Sigmoid colon (tissue), 4 donors: Measurements from ENCODE around the gene KBTBD6.

Source experiments
- EP300 ChIP-seq, 4 donors: sonication (generic); formaldehyde crosslinking; IDR thresholded peaks; one replicate each; pipeline ENCODE4 v1.6.1; 2017; ENCODE audit warnings: antibody characterized with exemption in 4 of 4
- POLR2A ChIP-seq, 2 donors: fragments of 450-650 bp; IDR thresholded peaks; one replicate each; pipeline ENCODE4 v1.6.1; 2016; ENCODE audit warnings: antibody characterized with exemption in 2 of 2, mild to moderate bottlenecking in 2 of 2, moderate library complexity in 2 of 2
- TF ChIP-seq, protein P1 (sequence below), 4 experiments: fragments of 450-650 bp in 3 of 4; fragments of 200-600 bp in 1 of 4; IDR thresholded peaks; one replicate each; pipeline ENCODE4 v1.5.1; 2016 to 2019; ENCODE audit warnings: antibody characterized with exemption in 4 of 4, mild to moderate bottlenecking in 3 of 4, moderate library complexity in 2 of 4

DNA sequence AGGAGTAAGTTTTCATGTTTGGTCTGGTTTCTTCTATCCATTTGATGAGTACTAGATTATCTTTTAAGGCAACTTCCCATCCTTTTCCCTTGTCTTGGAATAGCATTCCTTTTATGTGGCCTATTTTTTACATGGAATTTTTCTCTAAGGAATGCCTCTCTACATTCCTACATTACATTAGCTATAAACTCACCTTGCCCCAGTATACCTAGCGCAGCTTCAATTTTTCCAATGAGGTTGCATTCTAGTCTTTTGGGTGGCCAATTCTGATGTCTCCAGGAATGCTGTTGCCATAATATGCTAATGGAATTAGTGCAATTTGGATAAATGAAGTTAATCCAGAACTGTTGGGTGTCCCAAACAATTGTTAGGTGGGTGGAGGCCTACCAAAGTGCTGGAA lies 33.8 kb downstream of the KBTBD6 start:
- TF ChIP-seq, protein P1, sequence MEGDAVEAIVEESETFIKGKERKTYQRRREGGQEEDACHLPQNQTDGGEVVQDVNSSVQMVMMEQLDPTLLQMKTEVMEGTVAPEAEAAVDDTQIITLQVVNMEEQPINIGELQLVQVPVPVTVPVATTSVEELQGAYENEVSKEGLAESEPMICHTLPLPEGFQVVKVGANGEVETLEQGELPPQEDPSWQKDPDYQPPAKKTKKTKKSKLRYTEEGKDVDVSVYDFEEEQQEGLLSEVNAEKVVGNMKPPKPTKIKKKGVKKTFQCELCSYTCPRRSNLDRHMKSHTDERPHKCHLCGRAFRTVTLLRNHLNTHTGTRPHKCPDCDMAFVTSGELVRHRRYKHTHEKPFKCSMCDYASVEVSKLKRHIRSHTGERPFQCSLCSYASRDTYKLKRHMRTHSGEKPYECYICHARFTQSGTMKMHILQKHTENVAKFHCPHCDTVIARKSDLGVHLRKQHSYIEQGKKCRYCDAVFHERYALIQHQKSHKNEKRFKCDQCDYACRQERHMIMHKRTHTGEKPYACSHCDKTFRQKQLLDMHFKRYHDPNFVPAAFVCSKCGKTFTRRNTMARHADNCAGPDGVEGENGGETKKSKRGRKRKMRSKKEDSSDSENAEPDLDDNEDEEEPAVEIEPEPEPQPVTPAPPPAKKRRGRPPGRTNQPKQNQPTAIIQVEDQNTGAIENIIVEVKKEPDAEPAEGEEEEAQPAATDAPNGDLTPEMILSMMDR (IDR thresholded peaks at IDR 0.05) = no peak
- no peak for TF ChIP-seq EP300 (IDR thresholded peaks at IDR 0.05)
- no peak for TF ChIP-seq POLR2A (IDR thresholded peaks at IDR 0.05)
